BLaER1 treated with 17β-estradiol and CSF1 and Interleukin-3, amounts not matched to agents 10 nM and 100 nM (cell line): ENCODE data around the gene RPH3AL.
A peak's percentile ranks its signal among the peaks of the same experiment; 100 is the strongest.

Source experiments
- H3K27ac ChIP-seq, 11 experiments: shearing (Covaris generic); formaldehyde crosslinking; 2 replicates each; pipeline ENCODE4 v1.8.1; 2022
- H3K27me3 ChIP-seq, 11 experiments: shearing (Covaris generic); formaldehyde crosslinking; 2 replicates each; pipeline ENCODE4 v1.8.1; 2022
- H3K36me3 ChIP-seq, 11 experiments: shearing (Covaris generic); formaldehyde crosslinking; 2 replicates each; pipeline ENCODE4 v1.8.1; 2022
- H3K4me1 ChIP-seq, 10 experiments: shearing (Covaris generic); formaldehyde crosslinking; 2 replicates each; pipeline ENCODE4 v1.8.1; 2022
- H3K4me2 ChIP-seq, 11 experiments: shearing (Covaris generic); formaldehyde crosslinking; 2 replicates each; pipeline ENCODE4 v1.8.1; 2022
- H3K4me3 ChIP-seq, 10 experiments: shearing (Covaris generic); formaldehyde crosslinking; 2 replicates each; pipeline ENCODE4 v1.8.1; 2022
- H3K9ac ChIP-seq, 11 experiments: shearing (Covaris generic); formaldehyde crosslinking; 2 replicates each; pipeline ENCODE4 v1.8.1; 2022
- H3K9me3 ChIP-seq, 11 experiments: shearing (Covaris generic); formaldehyde crosslinking; replicated peaks in 1 of 11; 2 replicates each; pipeline ENCODE4 v1.8.1; 2022
- H4K20me1 ChIP-seq, 11 experiments: shearing (Covaris generic); formaldehyde crosslinking; 2 replicates each; pipeline ENCODE4 v1.8.1; 2022
- Cebpa-rat ChIP-seq, 11 experiments: shearing (Covaris generic); IDR thresholded peaks; 2 replicates each; pipeline ENCODE4 v1.8.1; 2022

RPH3AL gene

GRCh38 chr17:260031-260791 is 92.4 kb downstream of the RPH3AL start:
- Histone ChIP-seq H3K9me3 (peaks cover 20 to 35% (median 27%) of the 10 kb centered on the region in 11 experiments), H3K9ac (no peak overlapping the region), H3K27ac (no peak overlapping the region), H3K4me2 (peak overlapping the region in 9 of 11 experiments; percentile 12 to 72 (median 54); a peak in 16 of 22 replicates), H3K36me3 (peaks cover 5 to 24% (median 15%) of the 10 kb centered on the region in 11 experiments; a peak in 15 of 22 replicates), H3K4me3 (no peak overlapping the region), H3K4me1 (peaks cover 5 to 32% (median 20%) of the 10 kb centered on the region in 10 experiments; a peak in 19 of 20 replicates), H3K27me3 (no peaks in the 10 kb centered on the region), H4K20me1 (peaks cover 0 to 4% (median 0%) of the 10 kb centered on the region in 11 experiments; a peak in 3 of 22 replicates)
- no peak for TF ChIP-seq Cebpa-rat (IDR thresholded peaks at IDR 0.05)

GRCh38 chr17:259341-259976 is 93.1 kb downstream of the RPH3AL start:
- no peaks in the 10 kb centered on the region for H3K27me3 ChIP-seq
- H4K20me1 ChIP-seq: peaks cover 0 to 4% (median 0%) of the 10 kb centered on the region in 11 experiments; a peak in 3 of 22 replicates
- TF ChIP-seq Cebpa-rat (IDR thresholded peaks at IDR 0.05): no peak
- peaks cover 20 to 33% (median 25%) of the 10 kb centered on the region in 11 experiments for H3K9me3 ChIP-seq
- H3K4me2 ChIP-seq: peak overlapping the region in 8 of 11 experiments; percentile 32 to 72 (median 55); a peak in 13 of 22 replicates
- H3K36me3 ChIP-seq: peaks cover 5 to 20% (median 12%) of the 10 kb centered on the region in 11 experiments; a peak in 15 of 22 replicates
- peaks cover 5 to 32% (median 20%) of the 10 kb centered on the region in 10 experiments; a peak in 19 of 20 replicates for H3K4me1 ChIP-seq
- H3K4me3 ChIP-seq: no peak overlapping the region
- no peak overlapping the region for H3K27ac ChIP-seq
- no peak overlapping the region for H3K9ac ChIP-seq

- Histone ChIP-seq H3K9me3 (peaks cover 14 to 28% (median 19%) of the 10 kb centered on the region in 11 experiments), H3K4me3 (no peak overlapping the region), H3K4me2 (0 out of 22 replicates have a peak overlapping the region, but pooled peaks of 2 of the 11 experiments have one; percentile 10 to 72), H3K36me3 (peaks cover 4 to 16% (median 8%) of the 10 kb centered on the region in 11 experiments; a peak in 13 of 22 replicates), H3K27ac (no peak overlapping the region), H3K27me3 (no peaks in the 10 kb centered on the region), H3K9ac (no peak overlapping the region), H4K20me1 (peaks cover 0 to 4% (median 0%) of the 10 kb centered on the region in 11 experiments; a peak in 3 of 22 replicates), H3K4me1 (peaks cover 5 to 32% (median 20%) of the 10 kb centered on the region in 10 experiments; a peak in 19 of 20 replicates)
- TF ChIP-seq Cebpa-rat (IDR thresholded peaks at IDR 0.05): no peak
Observed at GRCh38 chr17:258906-259305, 93.7 kb downstream of the RPH3AL start.

GRCh38 chr17:258045-258734 is 94.4 kb downstream of the RPH3AL start:
- H3K4me3 ChIP-seq: no peak overlapping the region
- no peak for TF ChIP-seq Cebpa-rat (IDR thresholded peaks at IDR 0.05)

GRCh38 chr17:253091-253846 is 99.3 kb downstream of the RPH3AL start:
- Histone ChIP-seq H3K27ac (no peak overlapping the region), H3K27me3 (no peaks in the 10 kb centered on the region), H3K9me3 (no peaks in the 10 kb centered on the region; a peak in 1 of 22 replicates), H3K4me2 (no peak overlapping the region), H3K4me3 (no peak overlapping the region), H3K9ac (no peak overlapping the region), H4K20me1 (peaks cover 0 to 3% (median 0%) of the 10 kb centered on the region in 11 experiments; a peak in 4 of 22 replicates), H3K36me3 (no peaks in the 10 kb centered on the region; a peak in 1 of 22 replicates), H3K4me1 (peaks cover 3 to 8% (median 5%) of the 10 kb centered on the region in 10 experiments; a peak in 18 of 20 replicates)
- no peak for TF ChIP-seq Cebpa-rat (IDR thresholded peaks at IDR 0.05)

More at GRCh38 chr17:258045-258734, 94.4 kb downstream of the RPH3AL start:
- peaks cover 0 to 8% (median 3%) of the 10 kb centered on the region in 11 experiments; a peak in 8 of 22 replicates for H3K36me3 ChIP-seq
- H3K9ac ChIP-seq: no peak overlapping the region
- H3K4me1 ChIP-seq: peaks cover 5 to 32% (median 20%) of the 10 kb centered on the region in 10 experiments; a peak in 19 of 20 replicates
- H3K27me3 ChIP-seq: no peaks in the 10 kb centered on the region
- H3K27ac ChIP-seq: no peak overlapping the region
- H3K4me2 ChIP-seq: peak overlapping the region in 5 of 11 experiments; percentile 5 to 35 (median 23); a peak in 4 of 22 replicates
- H4K20me1 ChIP-seq: peaks cover 0 to 4% (median 0%) of the 10 kb centered on the region in 11 experiments; a peak in 3 of 22 replicates
- peaks cover 7 to 20% (median 12%) of the 10 kb centered on the region in 11 experiments; a peak in 21 of 22 replicates for H3K9me3 ChIP-seq

- H3K36me3 ChIP-seq: no peaks in the 10 kb centered on the region; a peak in 1 of 22 replicates
- H4K20me1 ChIP-seq: peaks cover 0 to 11% (median 0%) of the 10 kb centered on the region in 11 experiments; a peak in 5 of 22 replicates
- H3K4me2 ChIP-seq: no peak overlapping the region
- H3K9me3 ChIP-seq: no peaks in the 10 kb centered on the region
- peaks cover 6 to 14% (median 10%) of the 10 kb centered on the region in 10 experiments; a peak in 19 of 20 replicates for H3K4me1 ChIP-seq
- TF ChIP-seq Cebpa-rat (IDR thresholded peaks at IDR 0.05): no peak
- H3K27me3 ChIP-seq: no peaks in the 10 kb centered on the region
- H3K9ac ChIP-seq: no peak overlapping the region
- H3K4me3 ChIP-seq: no peak overlapping the region
- no peak overlapping the region for H3K27ac ChIP-seq
Observed at GRCh38 chr17:252456-252855, 100.2 kb downstream of the RPH3AL start.

GRCh38 chr17:251531-251930 is 101.1 kb downstream of the RPH3AL start:
- H3K4me2 ChIP-seq: no peak overlapping the region
- no peak for TF ChIP-seq Cebpa-rat (IDR thresholded peaks at IDR 0.05)
- peaks cover 0 to 15% (median 0%) of the 10 kb centered on the region in 11 experiments; a peak in 5 of 22 replicates for H4K20me1 ChIP-seq
- H3K27me3 ChIP-seq: no peaks in the 10 kb centered on the region
- H3K4me1 ChIP-seq: peaks cover 6 to 16% (median 12%) of the 10 kb centered on the region in 10 experiments; a peak in 19 of 20 replicates
- H3K36me3 ChIP-seq: peaks cover 0 to under 1% (median 0%) of the 10 kb centered on the region in 11 experiments; a peak in 5 of 22 replicates
- H3K9ac ChIP-seq: no peak overlapping the region
- H3K4me3 ChIP-seq: no peak overlapping the region
- H3K9me3 ChIP-seq: no peaks in the 10 kb centered on the region
- no peak overlapping the region for H3K27ac ChIP-seq
